BE2C (cell line): ENCODE measurements around the gene ADIRF.

Source experiments
- DNase-seq: peaks from one replicate; pipeline ENCODE4 v3.0.0-alpha.2; 2020
- H3K27me3 ChIP-seq: fragments of 250-450 bp; sonication (Bioruptor Pico); 2 replicates; pipeline ENCODE4 v1.5.1; 2020; ENCODE audit warnings: mild to moderate bottlenecking
- H3K36me3 ChIP-seq: fragments of 250-450 bp; sonication (Bioruptor Pico); 2 replicates; pipeline ENCODE4 v1.5.1; 2020; ENCODE audit warnings: mild to moderate bottlenecking
- H3K4me1 ChIP-seq: fragments of 250-450 bp; sonication (Bioruptor Pico); 2 replicates; pipeline ENCODE4 v1.5.1; 2020
- H3K4me3 ChIP-seq: 2 replicates; pipeline ENCODE4 v1.5.1; 2011; ENCODE audit warnings: low read depth, low read length
- H3K9me3 ChIP-seq: fragments of 250-450 bp; sonication (Bioruptor Pico); 2 replicates; pipeline ENCODE4 v1.5.1; 2020
- CTCF ChIP-seq: IDR thresholded peaks from 2 replicates; pipeline ENCODE4 v1.5.1; 2012; ENCODE audit warnings: mild to moderate bottlenecking, low read depth, low read length

ADIRF gene

GRCh38 chr10:86960863-86961434 lies 7.3 kb upstream of the ADIRF start:
- H3K9me3 ChIP-seq, result no peaks in the 10 kb centered on the region
- H3K27me3 ChIP-seq, result no peaks in the 10 kb centered on the region
- no peaks in the 10 kb centered on the region for H3K36me3 ChIP-seq
- no peak for TF ChIP-seq CTCF
- no peak for DNase-seq
- H3K4me1 ChIP-seq, result peaks cover 8% of the 10 kb centered on the region
- H3K4me3 ChIP-seq, result no peak overlapping the region

GRCh38 chr10:86961481-86962091 lies 6.7 kb upstream of the ADIRF start:
- no peak for DNase-seq
- no peaks in the 10 kb centered on the region for H3K27me3 ChIP-seq

GRCh38 chr10:86962136-86962980 lies 5.9 kb upstream of the ADIRF start:
- TF ChIP-seq CTCF, result no peak
- Histone ChIP-seq H3K4me3 (no peak overlapping the region), H3K9me3 (no peaks in the 10 kb centered on the region), H3K4me1 (peaks cover 15% of the 10 kb centered on the region), H3K27me3 (no peaks in the 10 kb centered on the region), H3K36me3 (no peaks in the 10 kb centered on the region)
- no peak for DNase-seq

More at GRCh38 chr10:86961481-86962091, 6.7 kb upstream of the ADIRF start:
- H3K36me3 ChIP-seq, result no peaks in the 10 kb centered on the region
- H3K9me3 ChIP-seq, result no peaks in the 10 kb centered on the region
- no peak for TF ChIP-seq CTCF
- peaks cover 8% of the 10 kb centered on the region for H3K4me1 ChIP-seq
- H3K4me3 ChIP-seq, result no peak overlapping the region

- TF ChIP-seq CTCF, result no peak
- no peak for DNase-seq
- Histone ChIP-seq H3K27me3 (no peaks in the 10 kb centered on the region), H3K9me3 (no peaks in the 10 kb centered on the region), H3K36me3 (no peaks in the 10 kb centered on the region), H3K4me1 (peaks cover 15% of the 10 kb centered on the region), H3K4me3 (no peak overlapping the region)
These were observed 5.3 kb upstream of the ADIRF start for GRCh38 chr10:86962981-86963310.

GRCh38 chr10:86963341-86963919 lies 4.9 kb upstream of the ADIRF start:
- Histone ChIP-seq H3K9me3 (no peaks in the 10 kb centered on the region), H3K27me3 (no peaks in the 10 kb centered on the region), H3K36me3 (no peaks in the 10 kb centered on the region), H3K4me3 (no peak overlapping the region), H3K4me1 (peaks cover 15% of the 10 kb centered on the region)
- DNase-seq, result no peak
- TF ChIP-seq CTCF, result no peak
